Tibial artery (tissue), 4 donors: ENCODE measurements around the gene RAB5B.

Experiments used
- DNase-seq, 2 donors: peaks; one replicate each; pipeline ENCODE4 v3.0.0-alpha.2; 2019
- H3K27ac ChIP-seq, 2 donors: fragments of 200-600 bp; sonication (generic) in 1 of 2; 1 replicate in 1 of 2; 2 replicates in 1 of 2; pipeline ENCODE4 v1.5.1; 2018 to 2019; ENCODE audit warnings: mild to moderate bottlenecking in 1 of 2
- H3K27me3 ChIP-seq, 2 donors: fragments of 200-600 bp; sonication (generic) in 1 of 2; one replicate each; pipeline versions ENCODE4 v1.5.1 to v1.6.0; 2016 to 2019
- H3K36me3 ChIP-seq, 3 donors: fragments of 200-600 bp; sonication (generic) in 2 of 3; one replicate each; pipeline ENCODE4 v1.5.1; 2016 to 2019; ENCODE audit warnings: mild to moderate bottlenecking in 2 of 3
- H3K4me1 ChIP-seq, 4 donors: fragments of 200-600 bp; sonication (generic) in 2 of 4; 1 replicate in 3 of 4; 2 replicates in 1 of 4; pipeline ENCODE4 v1.5.1; 2016 to 2019
- H3K4me3 ChIP-seq, 2 donors: fragments of 200-600 bp; sonication (generic) in 1 of 2; 1 replicate in 1 of 2; 2 replicates in 1 of 2; pipeline ENCODE4 v1.5.1; 2018 to 2019; ENCODE audit warnings: mild to moderate bottlenecking in 2 of 2
- H3K9me3 ChIP-seq, 3 donors: fragments of 200-600 bp; sonication (generic) in 1 of 3; one replicate each; pipeline ENCODE4 v1.5.1; 2016 to 2019
- CTCF ChIP-seq, 2 experiments: fragments of 200-600 bp in 1 of 2; fragments of 450-650 bp in 1 of 2; IDR thresholded peaks; one replicate each; pipeline ENCODE4 v1.5.1; 2017 to 2019; ENCODE audit warnings: antibody characterized with exemption in 2 of 2, mild to moderate bottlenecking in 1 of 2, moderate library complexity in 1 of 2
- intact Hi-C: fragments of 100-400 bp; cut with DNase I; formaldehyde crosslinking; loops from one replicate; pipeline ENCODE4 v1.15.0; 2023; ENCODE audit warnings: low total_unique reads

The RAB5B gene, protein sequence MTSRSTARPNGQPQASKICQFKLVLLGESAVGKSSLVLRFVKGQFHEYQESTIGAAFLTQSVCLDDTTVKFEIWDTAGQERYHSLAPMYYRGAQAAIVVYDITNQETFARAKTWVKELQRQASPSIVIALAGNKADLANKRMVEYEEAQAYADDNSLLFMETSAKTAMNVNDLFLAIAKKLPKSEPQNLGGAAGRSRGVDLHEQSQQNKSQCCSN

GRCh38 chr12:55973599-55974307 lies at the start of gene RAB5B:
Gene RAB5B (plus strand): TSS chr12:55974078. CDS start chr12:55986961, 12,883 bp downstream.
- H3K4me1 ChIP-seq = peaks cover 0 to 51% (median 35%) of the 10 kb centered on the region in 4 donors
- H3K27ac ChIP-seq = peak within 1 kb of the TSS; percentile 97 to 100
- H3K36me3 ChIP-seq = peaks cover 0 to 23% (median 4%) of the 10 kb centered on the region in 3 donors
- peak within 1 kb of the TSS; percentile 82 to 100 for H3K4me3 ChIP-seq
- H3K9me3 ChIP-seq = no peaks in the 10 kb centered on the region
- intact Hi-C loops = no loop called here
- peak; percentile 100 for DNase-seq
- TF ChIP-seq CTCF (IDR thresholded peaks at IDR 0.05) = peak; percentile 21 to 37
- H3K27me3 ChIP-seq = no peaks in the 10 kb centered on the region

DNA sequence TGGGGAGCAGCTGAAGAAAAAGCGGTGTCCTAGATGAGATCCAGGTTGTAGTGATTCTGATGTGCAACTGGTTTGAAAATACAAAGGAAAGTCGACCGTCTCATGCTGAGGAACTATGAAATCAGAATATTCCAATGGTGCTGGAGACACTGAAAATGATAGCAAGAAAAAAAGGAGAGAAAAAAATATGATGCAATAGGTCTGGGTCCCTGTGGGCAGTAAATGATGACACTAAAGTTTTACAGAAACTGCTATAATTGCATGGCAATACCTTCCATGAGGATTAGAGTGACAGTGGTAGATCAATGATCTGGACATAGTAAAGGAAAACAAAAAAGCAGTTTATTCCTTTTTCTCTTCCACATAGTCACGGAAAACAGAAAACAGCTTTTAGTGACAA lies 48.5 kb upstream of the RAB5B start:
- intact Hi-C loops = no loop called here
- no peak for DNase-seq
- Histone ChIP-seq H3K4me3 (no peak overlapping the region), H3K36me3 (peaks cover 0 to 17% (median 12%) of the 10 kb centered on the region in 3 donors), H3K27ac (no peak overlapping the region), H3K4me1 (peaks cover 0 to 38% (median 21%) of the 10 kb centered on the region in 4 donors), H3K9me3 (no peaks in the 10 kb centered on the region), H3K27me3 (no peaks in the 10 kb centered on the region)
- TF ChIP-seq CTCF (IDR thresholded peaks at IDR 0.05) = no peak

GRCh38 chr12:55925870-55926737 lies 47.8 kb upstream of the RAB5B start:
- intact Hi-C loops = no loop called here
- H3K4me1 ChIP-seq = peaks cover 0 to 38% (median 28%) of the 10 kb centered on the region in 4 donors
- no peak for DNase-seq

DNA sequence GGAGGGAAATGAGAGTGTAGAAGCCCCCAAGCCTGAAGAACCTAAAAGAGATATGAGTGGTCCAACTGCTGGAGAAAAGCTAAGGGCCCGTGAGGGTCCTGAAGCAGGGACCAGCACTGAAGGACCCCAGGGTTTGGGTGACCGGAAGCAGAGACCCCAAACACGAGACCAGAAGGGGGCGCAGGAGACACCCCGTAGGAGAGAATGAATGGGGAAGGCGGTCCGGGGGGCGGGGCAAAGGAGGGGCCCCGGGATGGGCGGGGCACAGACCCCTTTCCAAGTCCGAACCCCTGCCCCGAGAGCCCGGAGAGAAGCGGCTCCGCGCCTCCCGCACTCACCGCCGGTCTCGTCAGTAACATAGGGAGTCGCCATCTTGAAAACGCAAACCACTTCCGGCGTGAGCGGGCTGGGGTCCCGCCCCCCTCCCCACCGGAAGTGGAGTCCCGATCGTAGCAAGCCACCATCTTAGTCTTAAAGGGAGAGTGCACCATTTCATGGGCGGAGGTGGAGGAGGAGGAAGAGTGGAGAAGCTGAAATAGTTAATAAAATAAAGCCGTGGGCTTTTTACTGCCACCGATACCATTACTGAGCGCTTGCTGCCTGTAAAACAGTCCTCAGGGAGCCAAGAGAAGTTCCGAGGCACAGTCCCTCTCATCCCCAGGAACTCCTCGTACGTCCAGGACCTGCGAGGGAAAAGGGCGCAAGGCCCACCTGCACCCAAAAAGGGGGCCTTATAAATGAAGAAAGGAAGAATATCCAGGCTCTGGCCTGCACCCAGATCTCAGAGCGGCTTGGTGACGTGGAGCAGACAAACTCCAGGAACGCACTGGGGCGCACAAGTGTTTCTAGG lies 46.9 kb upstream of the RAB5B start:
- peak; percentile 56 to 64 for TF ChIP-seq CTCF (IDR thresholded peaks at IDR 0.05)
- DNase-seq = peak; percentile 87 to 94
- peaks cover 0 to 39% (median 28%) of the 10 kb centered on the region in 4 donors for H3K4me1 ChIP-seq
- no peaks in the 10 kb centered on the region for H3K27me3 ChIP-seq
- H3K36me3 ChIP-seq = peaks cover 0 to 14% (median 10%) of the 10 kb centered on the region in 3 donors
- peak overlapping the region; percentile 90 to 95 for H3K27ac ChIP-seq
- intact Hi-C loops = no loop called here
- peak overlapping the region; percentile 83 to 88 for H3K4me3 ChIP-seq
- no peaks in the 10 kb centered on the region for H3K9me3 ChIP-seq

More at GRCh38 chr12:55925870-55926737, 47.8 kb upstream of the RAB5B start:
- no peaks in the 10 kb centered on the region for H3K27me3 ChIP-seq
- TF ChIP-seq CTCF (IDR thresholded peaks at IDR 0.05) = no peak
- no peaks in the 10 kb centered on the region for H3K9me3 ChIP-seq
- H3K36me3 ChIP-seq = peaks cover 0 to 17% (median 12%) of the 10 kb centered on the region in 3 donors
- H3K4me3 ChIP-seq = peak overlapping the region; percentile 83 to 88
- H3K27ac ChIP-seq = peak overlapping the region; percentile 90 to 95
